ENCODE results near the gene DAG1. TPM values are rescaled to one million over a fixed set of nuclear protein-coding genes. Genes with fewer than 3 reads are reported as not detected.

The DAG1 gene
- total and polyA plus RNA-seq, 10 donors: 3.0 to 42.7 (median 27.3) TPM

GRCh38 chr3:49533031-49533430 lies 63.0 kb downstream of the DAG1 start:
- Histone ChIP-seq H3K4me3 (no peak overlapping the region), H3K27ac (no peak overlapping the region), H3K9me3 (no peaks in the 10 kb centered on the region), H3K36me3 (peaks cover 0 to 55% (median 32%) of the 10 kb centered on the region in 6 donors), H3K4me1 (peaks cover 0 to 10% (median 0%) of the 10 kb centered on the region in 6 donors), H3K27me3 (replicated peaks in 1 of 7) (no peaks in the 10 kb centered on the region)
- TF ChIP-seq POLR2AphosphoS5 (IDR thresholded peaks at IDR 0.05): no peak
- TF ChIP-seq POLR2A (IDR thresholded peaks at IDR 0.05): no peak
- TF ChIP-seq, protein P1, sequence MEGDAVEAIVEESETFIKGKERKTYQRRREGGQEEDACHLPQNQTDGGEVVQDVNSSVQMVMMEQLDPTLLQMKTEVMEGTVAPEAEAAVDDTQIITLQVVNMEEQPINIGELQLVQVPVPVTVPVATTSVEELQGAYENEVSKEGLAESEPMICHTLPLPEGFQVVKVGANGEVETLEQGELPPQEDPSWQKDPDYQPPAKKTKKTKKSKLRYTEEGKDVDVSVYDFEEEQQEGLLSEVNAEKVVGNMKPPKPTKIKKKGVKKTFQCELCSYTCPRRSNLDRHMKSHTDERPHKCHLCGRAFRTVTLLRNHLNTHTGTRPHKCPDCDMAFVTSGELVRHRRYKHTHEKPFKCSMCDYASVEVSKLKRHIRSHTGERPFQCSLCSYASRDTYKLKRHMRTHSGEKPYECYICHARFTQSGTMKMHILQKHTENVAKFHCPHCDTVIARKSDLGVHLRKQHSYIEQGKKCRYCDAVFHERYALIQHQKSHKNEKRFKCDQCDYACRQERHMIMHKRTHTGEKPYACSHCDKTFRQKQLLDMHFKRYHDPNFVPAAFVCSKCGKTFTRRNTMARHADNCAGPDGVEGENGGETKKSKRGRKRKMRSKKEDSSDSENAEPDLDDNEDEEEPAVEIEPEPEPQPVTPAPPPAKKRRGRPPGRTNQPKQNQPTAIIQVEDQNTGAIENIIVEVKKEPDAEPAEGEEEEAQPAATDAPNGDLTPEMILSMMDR (IDR thresholded peaks at IDR 0.05 in 8 of 11, conservative IDR thresholded peaks at IDR 0.05 in 3 of 11): no peak
- intact Hi-C loops (cut with DNase I; ENCODE audit: low total_unique reads): no loop called here
- no peak for DNase-seq
- WGBS, 5 donors: 94 to 96% (median 95%) methylated on average over 12 to 13 of the region's 13 CpGs

DNA sequence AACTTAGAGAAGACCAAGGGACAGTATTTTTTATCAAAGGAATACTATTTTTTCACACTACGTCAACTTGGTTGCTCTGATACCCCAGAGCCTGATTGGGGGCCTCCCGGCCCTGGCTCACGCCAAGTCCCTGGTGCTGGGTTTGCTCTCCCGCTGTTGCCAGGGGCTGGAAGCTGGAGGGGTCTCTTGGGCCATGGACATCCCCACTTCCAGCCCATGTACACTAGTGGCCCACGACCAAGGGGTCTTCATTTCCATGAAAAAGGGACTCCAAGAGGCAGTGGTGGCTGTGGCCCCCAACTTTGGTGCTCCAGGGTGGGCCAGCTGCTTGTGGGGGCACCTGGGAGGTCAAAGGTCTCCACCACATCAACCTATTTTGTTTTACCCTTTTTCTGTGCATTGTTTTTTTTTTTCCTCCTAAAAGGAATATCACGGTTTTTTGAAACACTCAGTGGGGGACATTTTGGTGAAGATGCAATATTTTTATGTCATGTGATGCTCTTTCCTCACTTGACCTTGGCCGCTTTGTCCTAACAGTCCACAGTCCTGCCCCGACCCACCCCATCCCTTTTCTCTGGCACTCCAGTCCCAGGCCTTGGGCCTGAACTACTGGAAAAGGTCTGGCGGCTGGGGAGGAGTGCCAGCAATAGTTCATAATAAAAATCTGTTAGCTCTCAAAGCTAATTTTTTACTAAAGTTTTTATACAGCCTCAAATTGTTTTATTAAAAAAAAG lies 63.9 kb downstream of the DAG1 start:
- Histone ChIP-seq H3K36me3 (peaks cover 0 to 53% (median 32%) of the 10 kb centered on the region in 6 donors), H3K27ac (peak overlapping the region in 5 of 8 donors; percentile 51 to 63 (median 57)), H3K9me3 (no peaks in the 10 kb centered on the region), H3K27me3 (replicated peaks in 1 of 7) (no peaks in the 10 kb centered on the region), H3K4me3 (no peak overlapping the region), H3K4me1 (peaks cover 0 to 10% (median 0%) of the 10 kb centered on the region in 6 donors)
- DNase-seq: no peak
- WGBS, 5 donors: 80 to 92% (median 85%) methylated on average over 9 of the region's 9 CpGs
- intact Hi-C loops (cut with DNase I; ENCODE audit: low total_unique reads): no loop called here
- TF ChIP-seq POLR2A (IDR thresholded peaks at IDR 0.05) (no peak), POLR2AphosphoS5 (IDR thresholded peaks at IDR 0.05) (no peak)
- TF ChIP-seq, protein P1 (IDR thresholded peaks at IDR 0.05 in 8 of 11, conservative IDR thresholded peaks at IDR 0.05 in 3 of 11): no peak

- Histone ChIP-seq H3K4me3 (no peak overlapping the region), H3K36me3 (peaks cover 0 to 53% (median 32%) of the 10 kb centered on the region in 6 donors), H3K9me3 (no peaks in the 10 kb centered on the region), H3K4me1 (peaks cover 0 to 15% (median 5%) of the 10 kb centered on the region in 6 donors), H3K27me3 (replicated peaks in 1 of 7) (no peaks in the 10 kb centered on the region), H3K27ac (peak overlapping the region in 5 of 8 donors; percentile 51 to 63 (median 57))
- intact Hi-C loops (cut with DNase I; ENCODE audit: low total_unique reads): no loop called here
- WGBS, 5 donors: 83 to 91% (median 86%) methylated on average over 13 to 14 of the region's 14 CpGs
- DNase-seq: no peak
- TF ChIP-seq POLR2AphosphoS5 (IDR thresholded peaks at IDR 0.05): no peak
- TF ChIP-seq POLR2A (IDR thresholded peaks at IDR 0.05): no peak
- TF ChIP-seq, protein P1 (IDR thresholded peaks at IDR 0.05 in 8 of 11, conservative IDR thresholded peaks at IDR 0.05 in 3 of 11): no peak
These were observed 64.7 kb downstream of the DAG1 start for GRCh38 chr3:49534581-49535441.
